Hepatocyte (in vitro differentiated cells): ENCODE results near the gene TTN. TPM values are rescaled to one million over a fixed set of nuclear protein-coding genes. Genes with fewer than 3 reads are reported as not detected.

ENCODE experiments used
- DNase-seq: peaks from one replicate; pipeline ENCODE4 v3.0.0-alpha.2; 2016; ENCODE audit warnings: low spot score
- H2AFZ ChIP-seq: fragments of 200-600 bp; sonication (generic); 2 replicates; pipeline ENCODE4 v1.6.0; 2016; ENCODE audit warnings: antibody characterized with exemption, mild to moderate bottlenecking
- H3K27ac ChIP-seq: fragments of 200-600 bp; sonication (generic); 2 replicates; pipeline ENCODE4 v1.5.1; 2016; ENCODE audit warnings: mild to moderate bottlenecking
- H3K27me3 ChIP-seq: fragments of 200-600 bp; sonication (generic); 2 replicates; pipeline ENCODE4 v1.6.1; 2016
- H3K36me3 ChIP-seq: fragments of 200-600 bp; sonication (generic); replicated peaks from 2 replicates; pipeline ENCODE4 v1.5.1; 2016; ENCODE audit warnings: low read depth; ENCODE audit not compliant: insufficient read depth
- H3K4me1 ChIP-seq: fragments of 200-600 bp; sonication (generic); 2 replicates; pipeline ENCODE4 v1.5.1; 2016; ENCODE audit warnings: mild to moderate bottlenecking, moderate library complexity; ENCODE audit not compliant: insufficient read depth
- H3K4me2 ChIP-seq: fragments of 200-600 bp; sonication (generic); 2 replicates; pipeline ENCODE4 v1.6.0; 2016
- H3K4me3 ChIP-seq: fragments of 200-600 bp; sonication (generic); 2 replicates; pipeline ENCODE4 v1.5.1; 2016; ENCODE audit warnings: mild to moderate bottlenecking
- H3K79me2 ChIP-seq: fragments of 200-600 bp; sonication (generic); 2 replicates; pipeline ENCODE4 v1.6.0; 2017; ENCODE audit warnings: mild to moderate bottlenecking
- H3K9me2 ChIP-seq: fragments of 200-600 bp; sonication (generic); replicated peaks from 2 replicates; pipeline ENCODE4 v1.6.0; 2017; ENCODE audit warnings: mild to moderate bottlenecking; ENCODE audit not compliant: insufficient read depth
- H3K9me3 ChIP-seq: fragments of 200-600 bp; sonication (generic); 2 replicates; pipeline ENCODE4 v1.5.1; 2016; ENCODE audit warnings: low read depth, mild to moderate bottlenecking
- H4K20me1 ChIP-seq: fragments of 200-600 bp; sonication (generic); 2 replicates; pipeline ENCODE4 v1.6.0; 2016; ENCODE audit warnings: mild to moderate bottlenecking; ENCODE audit not compliant: insufficient read depth, poor library complexity, severe bottlenecking
- EZH2 ChIP-seq: fragments of 200-600 bp; sonication (generic); IDR thresholded peaks from 2 replicates; pipeline ENCODE4 v1.6.1; 2016; ENCODE audit warnings: antibody characterized with exemption, mild to moderate bottlenecking, borderline replicate concordance
- EZH2phosphoT487 ChIP-seq: fragments of 200-600 bp; sonication (generic); IDR thresholded peaks from one replicate; pipeline ENCODE4 v1.6.1; 2018; ENCODE audit warnings: antibody characterized with exemption, mild to moderate bottlenecking, low read depth, moderate library complexity; ENCODE audit not compliant: unreplicated experiment, severe bottlenecking
- WGBS: methylation state at CpG from one replicate; pipeline ENCODE4 v1.1.6; 2016; ENCODE audit warnings: low lambda C conversion rate; ENCODE audit errors: missing lambda C conversion rate; 5-methylcytosine and 5-hydroxymethylcytosine counted together
- polyA plus RNA-seq: library from polyadenylated mRNA; unstranded; fragments of >200 nt; fragmentation: Nextera tagmentation; extraction: Ambion mirVana; gene quantifications from 2 replicates; pipeline ENCODE4 v1.2.1, GENCODE V29; 2016
- total RNA-seq: library from RNA; depleted of rRNA; stranded (reverse); fragments of >200 nt; gene quantifications from 2 replicates; pipeline ENCODE4 v1.2.3, GENCODE V29; 2014
- TF ChIP-seq, protein P1 (sequence below): fragments of 200-600 bp; sonication (generic); IDR thresholded peaks from 2 replicates; pipeline ENCODE4 v1.5.1; 2016; ENCODE audit warnings: antibody characterized with exemption, mild to moderate bottlenecking; ENCODE audit not compliant: poor library complexity

TTN gene
- total and polyA plus RNA-seq, 2 experiments from 2014 or later, result 5.4 to 6.4 TPM

DNA sequence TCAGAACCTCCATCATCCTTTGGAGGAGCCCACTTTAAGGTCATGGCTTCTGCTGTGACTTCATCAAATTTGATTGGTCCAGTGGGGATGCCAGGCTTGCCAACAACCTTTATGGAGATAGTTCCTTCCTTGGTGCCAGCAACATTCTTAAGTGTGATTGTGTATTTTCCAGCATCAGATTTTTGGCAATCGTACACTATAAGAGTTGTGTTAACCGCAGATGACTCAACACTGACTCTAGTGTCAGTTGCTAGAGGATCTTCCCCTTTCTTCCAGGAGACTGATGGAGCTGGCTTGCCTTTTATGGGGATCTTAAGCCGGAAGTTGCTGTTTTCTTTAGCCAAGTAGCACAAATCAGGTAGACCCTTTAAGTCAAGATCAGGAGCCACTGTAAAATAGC lies 228.2 kb downstream of the TTN start:
- Histone ChIP-seq H4K20me1 (no peaks in the 10 kb centered on the region), H3K27ac (no peak overlapping the region), H2AFZ (no peak overlapping the region), H3K4me1 (no peaks in the 10 kb centered on the region), H3K9me3 (no peaks in the 10 kb centered on the region), H3K4me3 (no peak overlapping the region), H3K4me2 (no peak overlapping the region), H3K9me2 (no peaks in the 10 kb centered on the region), H3K79me2 (no peaks in the 10 kb centered on the region), H3K27me3 (no peaks in the 10 kb centered on the region), H3K36me3 (no peaks in the 10 kb centered on the region)
- 97% methylated on average over 3 of the region's 3 CpGs for WGBS
- no peak for TF ChIP-seq EZH2
- TF ChIP-seq, protein P1, sequence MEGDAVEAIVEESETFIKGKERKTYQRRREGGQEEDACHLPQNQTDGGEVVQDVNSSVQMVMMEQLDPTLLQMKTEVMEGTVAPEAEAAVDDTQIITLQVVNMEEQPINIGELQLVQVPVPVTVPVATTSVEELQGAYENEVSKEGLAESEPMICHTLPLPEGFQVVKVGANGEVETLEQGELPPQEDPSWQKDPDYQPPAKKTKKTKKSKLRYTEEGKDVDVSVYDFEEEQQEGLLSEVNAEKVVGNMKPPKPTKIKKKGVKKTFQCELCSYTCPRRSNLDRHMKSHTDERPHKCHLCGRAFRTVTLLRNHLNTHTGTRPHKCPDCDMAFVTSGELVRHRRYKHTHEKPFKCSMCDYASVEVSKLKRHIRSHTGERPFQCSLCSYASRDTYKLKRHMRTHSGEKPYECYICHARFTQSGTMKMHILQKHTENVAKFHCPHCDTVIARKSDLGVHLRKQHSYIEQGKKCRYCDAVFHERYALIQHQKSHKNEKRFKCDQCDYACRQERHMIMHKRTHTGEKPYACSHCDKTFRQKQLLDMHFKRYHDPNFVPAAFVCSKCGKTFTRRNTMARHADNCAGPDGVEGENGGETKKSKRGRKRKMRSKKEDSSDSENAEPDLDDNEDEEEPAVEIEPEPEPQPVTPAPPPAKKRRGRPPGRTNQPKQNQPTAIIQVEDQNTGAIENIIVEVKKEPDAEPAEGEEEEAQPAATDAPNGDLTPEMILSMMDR, result no peak
- DNase-seq, result no peak

DNA sequence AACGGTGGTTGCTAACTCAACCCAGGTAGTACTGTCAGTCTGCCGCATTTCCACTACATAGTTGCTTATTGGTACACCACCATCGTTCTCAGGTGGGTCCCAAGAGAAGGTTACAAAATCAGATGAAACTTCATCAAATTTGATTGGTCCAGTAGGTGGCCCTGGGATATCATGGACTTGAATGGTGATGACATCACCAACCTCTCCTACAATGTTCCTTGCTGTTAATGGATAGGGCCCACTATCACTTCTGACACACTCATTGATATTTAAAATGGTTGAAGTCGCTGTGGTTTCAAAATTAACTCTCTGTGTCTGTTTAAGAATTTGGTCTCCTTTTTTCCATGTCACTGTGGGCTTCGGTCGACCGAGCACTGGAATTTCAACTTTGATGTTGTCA lies 232.4 kb downstream of the TTN start:
- Histone ChIP-seq H3K36me3 (no peaks in the 10 kb centered on the region), H2AFZ (no peak overlapping the region), H3K27me3 (no peaks in the 10 kb centered on the region), H3K79me2 (no peaks in the 10 kb centered on the region), H3K4me3 (no peak overlapping the region), H3K9me3 (no peaks in the 10 kb centered on the region), H3K4me1 (no peaks in the 10 kb centered on the region), H3K9me2 (no peaks in the 10 kb centered on the region), H4K20me1 (no peaks in the 10 kb centered on the region), H3K27ac (no peak overlapping the region), H3K4me2 (no peak overlapping the region)
- no peak for DNase-seq
- 97% methylated on average over 7 of the region's 7 CpGs for WGBS
- TF ChIP-seq EZH2, result no peak
- TF ChIP-seq, protein P1, result no peak
- TF ChIP-seq EZH2phosphoT487, result no peak

DNA sequence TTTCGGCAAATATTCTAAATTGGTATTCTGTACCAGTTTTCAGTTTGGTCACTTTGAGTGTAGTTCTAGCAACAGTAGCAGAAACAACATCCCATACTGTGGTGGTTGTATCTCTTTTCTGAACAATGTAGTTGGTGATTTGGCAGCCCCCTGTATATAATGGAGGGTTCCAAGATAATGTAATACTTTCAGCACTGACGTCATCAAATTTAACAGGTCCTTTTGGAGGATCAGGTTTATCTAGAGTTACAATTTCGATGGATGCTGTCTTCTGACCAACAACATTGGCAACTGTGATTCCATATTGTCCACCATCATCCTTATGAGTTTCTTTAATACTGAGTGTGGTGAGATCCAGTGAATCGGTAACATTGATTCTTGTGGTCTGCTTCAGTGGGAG lies 239.0 kb downstream of the TTN start:
- 97% methylated on average over 4 of the region's 4 CpGs for WGBS
- no peak for TF ChIP-seq EZH2
- TF ChIP-seq EZH2phosphoT487, result no peak
- TF ChIP-seq, protein P1, result no peak
- H3K9me3 ChIP-seq, result no peaks in the 10 kb centered on the region

DNA sequence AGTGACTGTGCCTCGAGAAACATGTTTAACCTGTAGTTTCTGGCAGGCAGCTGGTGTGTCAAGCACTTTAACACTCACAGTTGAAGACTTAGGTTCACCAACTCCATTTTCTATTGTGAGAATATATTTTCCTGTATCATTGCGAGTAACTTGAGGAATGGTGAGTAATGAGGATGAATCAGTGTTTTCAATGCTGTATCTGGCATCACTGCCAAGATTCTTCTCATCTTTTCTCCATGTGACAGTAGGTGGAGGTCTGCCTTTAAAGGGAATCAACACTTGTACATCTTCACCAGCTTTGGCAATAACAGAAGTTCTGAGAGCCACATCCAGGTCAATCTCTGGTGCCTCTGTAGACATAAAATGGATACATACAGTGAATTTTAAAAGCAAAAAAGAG lies 254.2 kb downstream of the TTN start:
- no peak overlapping the region for H3K27ac ChIP-seq
- H3K36me3 ChIP-seq, result no peaks in the 10 kb centered on the region

More for the DNA sequence above, 239.0 kb downstream of the TTN start:
- H3K27me3 ChIP-seq, result no peaks in the 10 kb centered on the region
- H3K4me2 ChIP-seq, result no peak overlapping the region
- no peaks in the 10 kb centered on the region for H3K9me2 ChIP-seq
- H3K4me3 ChIP-seq, result no peak overlapping the region
- no peaks in the 10 kb centered on the region for H3K36me3 ChIP-seq
- H2AFZ ChIP-seq, result no peak overlapping the region
- H3K27ac ChIP-seq, result no peak overlapping the region
- DNase-seq, result no peak
- H3K4me1 ChIP-seq, result no peaks in the 10 kb centered on the region
- no peaks in the 10 kb centered on the region for H3K79me2 ChIP-seq
- H4K20me1 ChIP-seq, result no peaks in the 10 kb centered on the region

More for the DNA sequence above, 254.2 kb downstream of the TTN start:
- Histone ChIP-seq H3K4me2 (no peak overlapping the region), H3K9me2 (no peaks in the 10 kb centered on the region), H3K9me3 (no peaks in the 10 kb centered on the region), H3K27me3 (no peaks in the 10 kb centered on the region), H2AFZ (no peak overlapping the region), H3K4me3 (no peak overlapping the region), H3K4me1 (no peaks in the 10 kb centered on the region), H4K20me1 (no peaks in the 10 kb centered on the region), H3K79me2 (no peaks in the 10 kb centered on the region)
- DNase-seq, result no peak
- TF ChIP-seq, protein P1, result no peak
- TF ChIP-seq EZH2 (no peak), EZH2phosphoT487 (no peak)
- 91% methylated on average over 2 of the region's 2 CpGs for WGBS
